ENCODE data around the gene FALEC.

DNA sequence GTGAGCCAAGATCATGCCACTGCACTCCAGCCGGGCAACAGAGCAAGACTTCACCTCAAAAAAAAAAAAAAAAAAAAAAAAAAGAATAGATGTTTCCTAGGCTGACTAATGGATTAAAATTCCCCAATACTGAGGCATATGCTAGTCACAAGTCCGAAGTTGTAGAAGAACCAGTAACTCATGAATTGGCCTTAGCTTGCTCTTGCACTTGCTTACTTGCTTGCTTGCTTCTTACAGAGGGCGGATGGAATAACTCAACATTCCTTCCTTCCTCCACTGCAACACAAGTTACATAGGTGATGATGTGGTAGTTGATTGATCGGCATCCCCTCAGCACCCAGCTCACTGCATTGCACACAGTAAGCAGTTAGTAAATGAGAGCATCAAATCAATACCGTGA, 31.1 kb upstream of the FALEC start:
- TF ChIP-seq, protein P1, sequence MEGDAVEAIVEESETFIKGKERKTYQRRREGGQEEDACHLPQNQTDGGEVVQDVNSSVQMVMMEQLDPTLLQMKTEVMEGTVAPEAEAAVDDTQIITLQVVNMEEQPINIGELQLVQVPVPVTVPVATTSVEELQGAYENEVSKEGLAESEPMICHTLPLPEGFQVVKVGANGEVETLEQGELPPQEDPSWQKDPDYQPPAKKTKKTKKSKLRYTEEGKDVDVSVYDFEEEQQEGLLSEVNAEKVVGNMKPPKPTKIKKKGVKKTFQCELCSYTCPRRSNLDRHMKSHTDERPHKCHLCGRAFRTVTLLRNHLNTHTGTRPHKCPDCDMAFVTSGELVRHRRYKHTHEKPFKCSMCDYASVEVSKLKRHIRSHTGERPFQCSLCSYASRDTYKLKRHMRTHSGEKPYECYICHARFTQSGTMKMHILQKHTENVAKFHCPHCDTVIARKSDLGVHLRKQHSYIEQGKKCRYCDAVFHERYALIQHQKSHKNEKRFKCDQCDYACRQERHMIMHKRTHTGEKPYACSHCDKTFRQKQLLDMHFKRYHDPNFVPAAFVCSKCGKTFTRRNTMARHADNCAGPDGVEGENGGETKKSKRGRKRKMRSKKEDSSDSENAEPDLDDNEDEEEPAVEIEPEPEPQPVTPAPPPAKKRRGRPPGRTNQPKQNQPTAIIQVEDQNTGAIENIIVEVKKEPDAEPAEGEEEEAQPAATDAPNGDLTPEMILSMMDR (conservative IDR thresholded peaks at IDR 0.05 in 1 of 2, IDR thresholded peaks at IDR 0.05 in 1 of 2; ENCODE audit: extremely low read depth in 1 of 2, insufficient read depth in 1 of 2, low read depth in 1 of 2, low read length in 2 of 2), result no peak
- no peak for TF ChIP-seq EZH2 (IDR thresholded peaks at IDR 0.05; ENCODE audit: borderline replicate concordance, low read length)

All from mammary epithelial cell (primary cell).